Measurements from ENCODE around the gene KCNH1.

- TF ChIP-seq MAX (IDR thresholded peaks at IDR 0.05) = no peak
- no peak for TF ChIP-seq TEAD4 (IDR thresholded peaks at IDR 0.05)
- no peak for TF ChIP-seq FOXM1 (IDR thresholded peaks at IDR 0.05; ENCODE audit: borderline replicate concordance, low read depth)
- TF ChIP-seq RAD21 (IDR thresholded peaks at IDR 0.05; ENCODE audit: low read depth) = no peak
- no peak for TF ChIP-seq TAF1 (IDR thresholded peaks at IDR 0.05; ENCODE audit: low read depth)
- no peak for TF ChIP-seq ZBTB7A (IDR thresholded peaks at IDR 0.05; ENCODE audit: low read depth)
- TF ChIP-seq NFIC (IDR thresholded peaks at IDR 0.05) = no peak
- no peak for TF ChIP-seq EGR1 (IDR thresholded peaks at IDR 0.05)
Observed at GRCh38 chr1:210676539-210676938, 457.4 kb downstream of the KCNH1 start.
